ENCODE measurements around the gene DMD.

The DMD gene

GRCh38 chrX:31153475-31154047, 2057.8 kb downstream of the DMD start:
- no peaks in the 10 kb centered on the region for H3K4me1 ChIP-seq (ENCODE audit: control insufficient read depth, insufficient read depth, low read length, poor library complexity, severe bottlenecking)
- no CpG with 5 or more reads among the region's 1 CpG for WGBS, 2 experiments (ENCODE audit: insufficient coverage in 2 of 2)

GRCh38 chrX:31147175-31147574, 2064.2 kb downstream of the DMD start:
- H3K4me1 ChIP-seq (ENCODE audit: control insufficient read depth, insufficient read depth, low read length, poor library complexity, severe bottlenecking), result no peaks in the 10 kb centered on the region
- H3K36me3 ChIP-seq (ENCODE audit: control insufficient read depth, insufficient read depth, low read length), result no peaks in the 10 kb centered on the region
- H3K4me3 ChIP-seq (ENCODE audit: extremely low read depth, insufficient read depth, low read length, poor library complexity, severe bottlenecking), result no peak overlapping the region
- 100% methylated on average over 2 of the region's 6 CpGs; no CpG with 5 or more reads in 1 of the 2 experiments for WGBS, 2 experiments (ENCODE audit: insufficient coverage in 2 of 2)
- no peak overlapping the region for H3K27ac ChIP-seq (ENCODE audit: low read depth, low read length, severe bottlenecking)
- no peaks in the 10 kb centered on the region for H3K9me3 ChIP-seq (ENCODE audit: control insufficient read depth, low read length)

More at GRCh38 chrX:31153475-31154047, 2057.8 kb downstream of the DMD start:
- Histone ChIP-seq H3K9me3 (ENCODE audit: control insufficient read depth, low read length) (no peaks in the 10 kb centered on the region), H3K36me3 (ENCODE audit: control insufficient read depth, insufficient read depth, low read length) (no peaks in the 10 kb centered on the region), H3K4me3 (ENCODE audit: extremely low read depth, insufficient read depth, low read length, poor library complexity, severe bottlenecking) (no peak overlapping the region), H3K27ac (ENCODE audit: low read depth, low read length, severe bottlenecking) (no peak overlapping the region)

- Histone ChIP-seq H3K36me3 (ENCODE audit: control insufficient read depth, insufficient read depth, low read length) (no peaks in the 10 kb centered on the region), H3K4me1 (ENCODE audit: control insufficient read depth, insufficient read depth, low read length, poor library complexity, severe bottlenecking) (no peaks in the 10 kb centered on the region), H3K9me3 (ENCODE audit: control insufficient read depth, low read length) (no peaks in the 10 kb centered on the region), H3K27ac (ENCODE audit: low read depth, low read length, severe bottlenecking) (no peak overlapping the region), H3K4me3 (ENCODE audit: extremely low read depth, insufficient read depth, low read length, poor library complexity, severe bottlenecking) (no peak overlapping the region)
- 83% methylated on average over 1 of the region's 5 CpGs; no CpG with 5 or more reads in 1 of the 2 experiments for WGBS, 2 experiments (ENCODE audit: insufficient coverage in 2 of 2)
Observed at GRCh38 chrX:31139961-31140360, 2071.4 kb downstream of the DMD start.

- Histone ChIP-seq H3K27ac (ENCODE audit: low read depth, low read length, severe bottlenecking) (no peak overlapping the region), H3K4me3 (ENCODE audit: extremely low read depth, insufficient read depth, low read length, poor library complexity, severe bottlenecking) (no peak overlapping the region), H3K36me3 (ENCODE audit: control insufficient read depth, insufficient read depth, low read length) (no peaks in the 10 kb centered on the region), H3K9me3 (ENCODE audit: control insufficient read depth, low read length) (no peaks in the 10 kb centered on the region), H3K4me1 (ENCODE audit: control insufficient read depth, insufficient read depth, low read length, poor library complexity, severe bottlenecking) (no peaks in the 10 kb centered on the region)
- WGBS, 2 experiments (ENCODE audit: insufficient coverage in 2 of 2), result no CpG with 5 or more reads among the region's 2 CpGs
Observed at GRCh38 chrX:31138124-31138523, 2073.2 kb downstream of the DMD start.

GRCh38 chrX:31136144-31136611, 2075.2 kb downstream of the DMD start:
- WGBS, 2 experiments (ENCODE audit: insufficient coverage in 2 of 2), result no CpG with 5 or more reads among the region's 5 CpGs
- no peak overlapping the region for H3K4me3 ChIP-seq (ENCODE audit: extremely low read depth, insufficient read depth, low read length, poor library complexity, severe bottlenecking)

GRCh38 chrX:31132821-31133241, 2078.5 kb downstream of the DMD start:
- Histone ChIP-seq H3K4me3 (ENCODE audit: extremely low read depth, insufficient read depth, low read length, poor library complexity, severe bottlenecking) (no peak overlapping the region), H3K27ac (ENCODE audit: low read depth, low read length, severe bottlenecking) (no peak overlapping the region), H3K36me3 (ENCODE audit: control insufficient read depth, insufficient read depth, low read length) (no peaks in the 10 kb centered on the region), H3K4me1 (ENCODE audit: control insufficient read depth, insufficient read depth, low read length, poor library complexity, severe bottlenecking) (no peaks in the 10 kb centered on the region), H3K9me3 (ENCODE audit: control insufficient read depth, low read length) (no peaks in the 10 kb centered on the region)
- 100% methylated on average over 1 of the region's 7 CpGs; no CpG with 5 or more reads in 1 of the 2 experiments for WGBS, 2 experiments (ENCODE audit: insufficient coverage in 2 of 2)

More at GRCh38 chrX:31136144-31136611, 2075.2 kb downstream of the DMD start:
- Histone ChIP-seq H3K27ac (ENCODE audit: low read depth, low read length, severe bottlenecking) (no peak overlapping the region), H3K9me3 (ENCODE audit: control insufficient read depth, low read length) (no peaks in the 10 kb centered on the region), H3K4me1 (ENCODE audit: control insufficient read depth, insufficient read depth, low read length, poor library complexity, severe bottlenecking) (no peaks in the 10 kb centered on the region), H3K36me3 (ENCODE audit: control insufficient read depth, insufficient read depth, low read length) (no peaks in the 10 kb centered on the region)

GRCh38 chrX:31130457-31131220, 2080.7 kb downstream of the DMD start:
- no peak overlapping the region for H3K4me3 ChIP-seq (ENCODE audit: extremely low read depth, insufficient read depth, low read length, poor library complexity, severe bottlenecking)
- no CpG with 5 or more reads among the region's 6 CpGs for WGBS, 2 experiments (ENCODE audit: insufficient coverage in 2 of 2)
- no peaks in the 10 kb centered on the region for H3K36me3 ChIP-seq (ENCODE audit: control insufficient read depth, insufficient read depth, low read length)
- H3K9me3 ChIP-seq (ENCODE audit: control insufficient read depth, low read length), result no peaks in the 10 kb centered on the region
- H3K4me1 ChIP-seq (ENCODE audit: control insufficient read depth, insufficient read depth, low read length, poor library complexity, severe bottlenecking), result no peaks in the 10 kb centered on the region
- no peak overlapping the region for H3K27ac ChIP-seq (ENCODE audit: low read depth, low read length, severe bottlenecking)

GRCh38 chrX:31128855-31129254, 2082.5 kb downstream of the DMD start:
- H3K4me1 ChIP-seq (ENCODE audit: control insufficient read depth, insufficient read depth, low read length, poor library complexity, severe bottlenecking), result no peaks in the 10 kb centered on the region
- H3K36me3 ChIP-seq (ENCODE audit: control insufficient read depth, insufficient read depth, low read length), result no peaks in the 10 kb centered on the region
- no peak overlapping the region for H3K4me3 ChIP-seq (ENCODE audit: extremely low read depth, insufficient read depth, low read length, poor library complexity, severe bottlenecking)
- no peak overlapping the region for H3K27ac ChIP-seq (ENCODE audit: low read depth, low read length, severe bottlenecking)
- WGBS, 2 experiments (ENCODE audit: insufficient coverage in 2 of 2), result no CpG with 5 or more reads among the region's 4 CpGs
- H3K9me3 ChIP-seq (ENCODE audit: control insufficient read depth, low read length), result no peaks in the 10 kb centered on the region

GRCh38 chrX:31127716-31128115, 2083.6 kb downstream of the DMD start:
- Histone ChIP-seq H3K4me3 (ENCODE audit: extremely low read depth, insufficient read depth, low read length, poor library complexity, severe bottlenecking) (no peak overlapping the region), H3K27ac (ENCODE audit: low read depth, low read length, severe bottlenecking) (no peak overlapping the region), H3K36me3 (ENCODE audit: control insufficient read depth, insufficient read depth, low read length) (no peaks in the 10 kb centered on the region), H3K4me1 (ENCODE audit: control insufficient read depth, insufficient read depth, low read length, poor library complexity, severe bottlenecking) (no peaks in the 10 kb centered on the region), H3K9me3 (ENCODE audit: control insufficient read depth, low read length) (no peaks in the 10 kb centered on the region)
- no CpG with 5 or more reads among the region's 3 CpGs for WGBS, 2 experiments (ENCODE audit: insufficient coverage in 2 of 2)

- WGBS, 2 experiments (ENCODE audit: insufficient coverage in 2 of 2), result 92 to 93% methylated on average over 2 to 3 of the region's 7 CpGs
- H3K4me1 ChIP-seq (ENCODE audit: control insufficient read depth, insufficient read depth, low read length, poor library complexity, severe bottlenecking), result no peaks in the 10 kb centered on the region
- H3K4me3 ChIP-seq (ENCODE audit: extremely low read depth, insufficient read depth, low read length, poor library complexity, severe bottlenecking), result no peak overlapping the region
- no peak overlapping the region for H3K27ac ChIP-seq (ENCODE audit: low read depth, low read length, severe bottlenecking)
- H3K36me3 ChIP-seq (ENCODE audit: control insufficient read depth, insufficient read depth, low read length), result no peaks in the 10 kb centered on the region
- no peaks in the 10 kb centered on the region for H3K9me3 ChIP-seq (ENCODE audit: control insufficient read depth, low read length)
Observed at GRCh38 chrX:31126205-31126604, 2085.1 kb downstream of the DMD start.

- no peaks in the 10 kb centered on the region for H3K36me3 ChIP-seq (ENCODE audit: control insufficient read depth, insufficient read depth, low read length)
- no peak overlapping the region for H3K4me3 ChIP-seq (ENCODE audit: extremely low read depth, insufficient read depth, low read length, poor library complexity, severe bottlenecking)
- H3K4me1 ChIP-seq (ENCODE audit: control insufficient read depth, insufficient read depth, low read length, poor library complexity, severe bottlenecking), result no peaks in the 10 kb centered on the region
- no peak overlapping the region for H3K27ac ChIP-seq (ENCODE audit: low read depth, low read length, severe bottlenecking)
- WGBS, 2 experiments (ENCODE audit: insufficient coverage in 2 of 2), result 100% methylated on average over 2 of the region's 4 CpGs; no CpG with 5 or more reads in 1 of the 2 experiments
- H3K9me3 ChIP-seq (ENCODE audit: control insufficient read depth, low read length), result no peaks in the 10 kb centered on the region
Observed at GRCh38 chrX:31124536-31124935, 2086.8 kb downstream of the DMD start.

All from mesodermal cell (in vitro differentiated cells).